Inferior parietal cortex (tissue), 1 donor: ENCODE results near the gene SHANK1.
"Not testable (repeated sequence)": the region's sequence is repeated elsewhere in the genome, so short reads cannot be mapped to it uniquely, and the experiment has no call there.

Experiments used
- DNase-seq: peaks from one replicate; pipeline ENCODE4 v3.0.0-alpha.2; 2016; ENCODE audit errors: extremely low spot score

SHANK1 gene

DNA sequence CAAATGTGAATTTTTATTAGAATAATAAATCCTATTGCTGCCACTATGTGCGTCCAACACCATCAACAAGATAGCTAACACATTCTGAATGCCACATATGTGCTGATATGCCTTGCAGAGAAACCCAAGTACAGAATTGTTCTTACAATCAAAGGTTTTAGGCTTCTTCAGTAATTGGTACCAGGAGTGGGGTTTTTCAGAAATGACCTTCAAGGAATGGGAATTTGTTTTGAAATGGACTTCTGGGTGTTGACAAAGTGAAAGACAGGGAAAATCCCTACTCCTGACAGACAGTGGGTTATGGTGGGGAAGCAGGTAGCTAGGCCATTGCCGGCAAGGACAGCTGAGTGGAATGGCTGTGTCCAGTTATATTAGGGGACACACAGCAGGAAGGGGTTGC is 85.6 kb downstream of the SHANK1 start:
- DNase-seq: no peak

DNA sequence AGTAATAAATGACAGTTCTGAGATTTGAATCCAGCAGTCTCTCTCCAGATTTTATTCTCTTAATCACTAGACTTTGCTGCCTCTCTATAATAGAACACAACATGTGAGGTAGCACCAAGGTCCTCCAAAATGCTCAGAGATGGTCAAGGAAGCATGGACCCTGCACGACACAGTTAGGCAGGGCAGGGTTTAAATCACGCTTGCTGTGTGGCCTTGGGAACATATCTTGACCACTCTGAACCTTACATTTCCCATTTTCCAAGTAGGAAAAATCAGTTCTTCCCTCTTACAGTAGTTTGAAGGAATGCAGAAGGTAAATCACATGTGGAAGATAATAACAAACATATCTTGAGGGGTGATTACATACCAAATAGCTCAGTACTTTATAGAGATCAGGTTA is 86.2 kb downstream of the SHANK1 start:
- DNase-seq: no peak

DNA sequence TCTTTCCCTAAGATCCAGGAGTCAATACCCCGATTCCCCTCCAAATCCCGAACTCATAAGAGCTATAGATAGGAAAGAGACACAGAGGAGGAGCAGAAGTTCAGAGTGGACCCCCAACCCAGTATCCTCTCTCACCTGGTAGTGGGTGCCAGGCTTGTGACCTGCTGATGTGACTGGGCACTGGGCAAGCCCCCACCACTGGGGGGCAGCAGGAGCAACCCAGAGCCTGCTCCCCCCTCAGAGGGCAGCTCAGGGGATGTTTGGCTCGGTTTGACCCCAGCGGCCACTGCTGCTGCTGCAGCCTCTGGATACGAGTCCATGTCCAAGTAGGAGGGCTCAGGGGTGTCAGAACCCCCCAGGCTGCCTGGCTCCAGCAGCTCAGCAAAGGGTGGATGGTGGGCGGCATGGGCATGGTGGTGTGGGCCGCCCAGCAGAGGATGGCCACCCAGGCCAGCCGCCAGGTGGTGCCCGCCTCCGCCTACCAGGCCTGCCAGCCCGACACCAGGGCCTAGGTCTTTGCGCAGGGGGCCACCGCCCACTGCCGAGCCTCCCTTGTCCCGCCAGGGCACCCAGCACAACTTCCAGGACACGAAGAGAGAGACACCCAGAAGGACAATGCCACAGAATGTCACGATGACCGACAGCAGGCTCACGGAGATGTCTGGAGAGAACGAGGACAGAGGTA is 87.3 kb downstream of the SHANK1 start:
- no peak for DNase-seq

DNA sequence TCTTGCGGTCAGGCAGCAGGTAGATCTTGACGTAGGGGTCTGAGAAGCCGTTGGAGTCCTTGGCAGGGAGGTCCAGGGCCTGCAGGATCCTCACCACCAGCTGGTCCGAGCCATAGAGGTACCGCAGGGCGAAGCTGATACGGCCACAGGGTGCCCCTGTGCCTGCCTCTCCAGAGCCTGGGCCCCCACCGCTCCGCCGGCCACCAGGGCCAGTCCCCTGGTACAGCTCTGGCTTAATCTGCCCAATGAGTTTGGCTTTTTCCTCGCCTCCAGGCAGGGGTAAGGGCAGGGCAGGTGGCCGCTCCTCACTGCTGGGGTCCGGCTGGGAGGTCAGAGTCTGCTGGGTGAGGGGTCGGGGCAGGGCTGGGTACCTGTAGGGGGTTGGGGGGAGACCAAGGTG is 89.8 kb downstream of the SHANK1 start:
- DNase-seq: no peak

DNA sequence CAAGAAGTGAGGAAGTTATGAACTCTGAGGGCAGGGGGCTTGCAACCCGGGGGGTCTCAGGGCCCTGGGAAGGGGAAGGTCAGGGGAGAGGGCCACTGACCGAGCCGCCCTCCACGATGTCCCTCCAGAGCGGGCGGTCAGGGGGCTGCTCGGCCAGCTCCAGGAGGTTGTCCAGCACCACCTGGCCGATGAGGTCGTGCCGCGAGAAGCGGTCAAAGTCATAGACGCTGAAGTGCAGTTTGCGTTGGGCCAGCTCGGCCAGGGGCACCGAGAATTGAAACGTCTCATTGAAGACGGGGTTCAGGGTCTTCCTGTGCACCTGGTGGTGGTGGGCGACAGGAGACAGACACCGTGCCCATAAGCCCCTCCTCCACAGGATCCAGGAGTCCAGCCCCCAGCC is 90.4 kb downstream of the SHANK1 start:
- no peak for DNase-seq

DNA sequence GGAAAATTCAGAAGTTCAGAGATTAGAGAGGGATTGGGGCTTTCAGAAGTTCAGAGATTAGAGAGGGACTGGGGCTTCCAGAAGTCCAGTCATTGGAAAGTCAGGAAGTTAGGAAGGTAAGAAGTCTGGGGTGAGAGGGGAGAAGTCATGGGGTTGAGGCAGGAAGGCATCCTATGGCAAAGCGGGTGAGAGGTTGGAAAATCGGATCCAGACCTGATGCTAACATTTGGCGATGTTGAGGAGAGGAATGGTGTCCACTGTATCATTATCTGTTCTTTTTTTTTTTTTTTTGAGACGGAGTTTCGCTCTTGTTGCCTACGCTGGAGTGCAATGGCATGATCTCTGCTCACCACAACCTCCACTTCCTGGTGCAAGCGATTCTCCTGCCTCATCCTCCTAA is 91.1 kb downstream of the SHANK1 start:
- DNase-seq: no peak

DNA sequence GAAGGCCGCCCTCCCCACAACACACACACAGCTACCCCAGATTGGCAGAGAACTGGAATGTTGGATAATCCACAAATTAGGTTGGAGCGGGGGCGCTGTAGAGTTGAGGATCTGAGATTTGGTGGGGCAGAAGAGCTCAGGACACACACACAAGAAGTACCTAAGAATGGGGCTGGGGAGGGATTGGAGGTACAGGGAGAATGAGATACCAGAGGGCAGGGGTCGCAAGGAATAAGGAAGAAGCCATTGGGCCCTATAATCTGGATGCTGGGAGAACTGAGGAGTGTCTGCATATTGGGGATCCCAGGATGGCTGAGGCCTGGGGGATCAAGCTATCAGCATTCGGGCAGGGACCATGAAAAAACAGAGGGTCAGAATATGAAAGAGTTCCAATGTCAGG is 91.5 kb downstream of the SHANK1 start:
- DNase-seq: no peak

DNA sequence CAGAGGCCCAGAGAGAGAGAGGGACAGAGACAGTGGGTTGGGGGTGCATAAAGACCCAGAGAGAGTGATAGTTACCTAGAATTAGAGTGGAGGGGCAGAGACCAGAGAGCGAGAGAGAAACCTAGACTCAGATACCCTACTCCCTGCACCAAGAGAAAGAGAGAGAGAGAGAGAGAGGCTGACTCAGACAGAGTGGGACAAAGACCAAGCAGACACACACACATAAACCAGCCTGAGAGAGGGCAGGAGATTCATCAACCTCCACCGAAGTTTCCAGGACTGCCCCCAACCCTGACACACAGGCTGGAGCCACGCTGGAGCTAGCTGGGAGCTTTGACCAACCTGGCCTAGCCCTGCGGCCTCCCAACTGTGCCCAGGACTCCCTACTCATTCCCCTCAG is 92.8 kb downstream of the SHANK1 start:
- no peak for DNase-seq

DNA sequence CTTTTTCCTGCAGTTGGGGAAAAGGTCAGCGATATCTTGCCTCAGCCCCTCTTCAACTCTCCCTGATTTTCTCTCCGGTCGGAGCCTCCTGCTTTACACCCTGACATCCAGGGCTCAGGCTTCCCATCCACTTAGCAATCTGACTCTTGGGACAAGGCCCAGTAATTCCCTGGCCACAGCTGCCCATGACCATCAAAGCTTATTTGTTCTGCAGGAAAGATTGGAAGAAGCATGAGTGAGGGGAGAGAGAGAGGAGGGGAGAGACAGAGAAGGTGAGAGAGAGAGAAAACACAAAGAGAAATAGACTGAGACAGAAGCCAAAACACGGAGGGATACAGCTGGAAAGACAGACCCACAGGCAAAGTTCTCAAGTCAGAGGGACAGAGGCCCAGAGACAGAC is 93.6 kb downstream of the SHANK1 start:
- DNase-seq: no peak

DNA sequence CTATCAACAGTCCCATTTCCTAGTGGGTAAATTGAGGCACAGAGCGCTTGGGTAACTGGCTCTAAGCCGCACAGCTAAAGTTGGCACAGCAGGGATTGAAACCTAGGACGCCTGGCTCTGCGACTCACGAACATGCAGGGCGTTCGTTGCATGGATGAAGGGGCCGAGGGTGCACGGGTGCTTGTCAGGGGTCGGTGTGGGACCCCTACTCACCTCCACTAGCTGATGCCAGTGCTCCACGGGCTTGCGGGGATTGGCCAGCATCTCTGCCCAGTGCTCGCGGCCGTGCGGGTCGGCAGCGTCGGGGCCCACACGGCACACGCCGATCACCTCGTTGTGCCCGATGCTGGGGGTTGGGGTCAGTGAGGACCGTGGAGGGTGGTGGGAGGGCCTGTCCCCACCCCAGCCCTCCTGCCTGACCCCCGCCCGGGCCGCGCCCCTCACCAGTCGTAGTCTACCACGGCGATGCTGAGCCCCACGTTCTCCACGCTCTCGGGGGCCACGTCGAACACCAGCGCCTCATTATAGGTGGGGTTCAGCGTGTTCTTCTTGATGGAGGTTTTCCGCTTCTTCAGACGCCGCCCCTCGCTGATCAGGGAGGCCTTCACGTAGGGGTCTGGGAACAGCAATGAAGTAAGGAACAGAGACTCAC is 94.5 kb downstream of the SHANK1 start:
- DNase-seq: no peak

DNA sequence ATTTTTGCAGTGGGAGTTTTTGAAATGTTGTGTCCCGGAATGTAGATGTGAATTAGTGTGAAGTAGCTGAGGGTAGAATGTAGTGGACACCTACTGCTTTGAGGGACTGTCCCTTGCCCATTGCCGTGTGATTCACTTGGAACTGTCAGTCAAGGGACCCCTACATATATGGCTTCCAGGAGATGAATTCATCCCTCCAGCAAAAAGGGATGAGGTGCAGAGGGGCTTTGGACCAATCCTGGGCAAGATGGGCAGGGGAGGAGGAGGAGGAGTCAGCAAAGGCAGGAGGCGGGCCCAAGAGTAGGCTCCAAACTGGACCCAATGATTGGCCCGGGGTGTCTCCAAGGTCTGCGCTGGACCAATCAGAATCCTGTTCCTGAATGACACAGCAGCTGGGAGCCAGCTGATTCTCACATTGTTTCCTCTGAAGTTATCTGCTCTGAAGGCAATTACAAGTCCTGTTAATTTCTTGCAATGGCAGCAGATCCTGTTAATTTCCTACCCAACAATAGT is 99.2 kb downstream of the SHANK1 start:
- not testable (repeated sequence) for DNase-seq

DNA sequence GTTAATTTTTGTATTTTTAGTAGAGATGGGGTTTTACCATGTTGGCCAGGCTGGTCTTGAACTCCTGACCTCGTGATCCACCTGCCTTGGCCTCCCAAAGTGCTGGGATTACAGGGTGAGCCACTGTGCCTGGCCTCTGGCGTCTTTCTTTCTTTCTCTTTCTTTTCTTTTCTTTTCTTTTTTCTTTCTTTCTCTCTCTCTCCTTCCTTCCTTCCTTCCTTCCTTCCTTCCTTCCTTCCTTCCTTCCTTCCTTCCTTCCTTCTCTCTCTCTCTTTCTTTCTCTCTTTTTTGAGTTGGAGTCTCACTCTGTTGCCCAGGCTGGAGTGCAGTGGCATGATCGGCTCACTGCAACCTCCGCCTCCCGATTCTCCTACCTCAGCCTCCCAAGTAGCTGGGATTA is 100.4 kb downstream of the SHANK1 start:
- not testable (repeated sequence) for DNase-seq

DNA sequence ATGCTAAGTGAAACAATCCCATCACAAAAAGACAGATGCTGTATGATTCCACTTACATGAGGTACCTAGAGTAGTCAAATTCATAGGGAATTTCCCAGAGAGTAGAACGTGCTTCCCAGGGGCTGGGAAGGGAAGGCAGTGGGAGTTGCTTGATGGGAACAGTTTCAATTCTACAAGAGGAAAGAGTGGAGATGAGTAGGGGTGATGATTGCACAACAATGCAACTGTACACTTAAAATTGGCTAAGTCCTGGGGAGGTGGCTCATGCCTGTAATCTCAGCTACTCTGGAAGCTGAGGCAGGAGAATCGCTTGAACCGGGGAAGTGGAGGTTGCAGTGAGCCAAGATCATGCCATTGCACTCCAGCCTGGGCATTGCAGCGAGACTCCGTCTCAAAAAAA is 101.2 kb downstream of the SHANK1 start:
- not testable (repeated sequence) for DNase-seq

DNA sequence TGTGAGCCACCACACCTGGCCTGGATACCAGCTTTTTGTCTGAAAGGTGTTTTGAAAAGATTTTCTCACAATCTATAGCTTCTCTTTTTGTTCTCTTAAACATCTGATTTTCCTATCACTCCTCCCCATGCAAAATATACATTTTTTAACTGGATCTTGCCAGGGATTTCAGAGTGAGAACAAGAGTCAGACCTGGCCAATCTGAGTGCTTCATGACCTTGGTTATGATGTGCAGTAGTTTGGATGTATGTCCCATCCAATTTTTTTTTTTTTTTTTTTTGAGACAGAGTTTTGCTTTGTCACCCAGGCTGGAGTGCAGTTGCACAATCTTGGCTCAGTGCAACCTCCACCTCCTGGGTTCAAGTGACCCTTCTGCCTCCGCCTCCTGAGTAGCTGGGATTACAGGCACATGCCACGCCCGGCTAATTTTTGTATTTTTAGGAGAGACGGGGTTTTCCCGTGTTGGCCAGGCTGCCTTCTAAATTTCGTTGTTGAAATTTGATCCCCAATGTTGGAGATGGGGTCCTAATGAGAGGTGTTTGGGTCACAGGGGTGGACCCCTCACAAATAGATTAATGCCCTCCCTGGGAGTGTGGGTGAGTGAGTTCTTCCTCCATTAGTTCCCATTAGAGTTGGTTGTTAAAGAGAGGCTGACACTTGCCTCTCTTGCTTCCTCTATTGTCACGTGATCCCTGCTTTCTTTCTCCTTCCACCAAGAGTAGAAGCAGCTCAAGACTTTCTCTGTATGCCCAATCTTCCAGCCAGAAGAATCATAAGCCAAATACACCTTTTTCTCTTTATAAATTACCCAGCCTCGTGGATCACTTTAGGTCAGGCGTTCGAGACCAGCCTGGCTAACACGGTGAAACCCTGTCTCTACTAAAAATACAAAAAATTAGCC is 106.8 kb downstream of the SHANK1 start:
- DNase-seq: not testable (repeated sequence)
